ENCODE measurements around the gene DAP.

The DAP gene

GRCh38 chr5:10761933-10762775, 1.1 kb upstream of the DAP start:
- Histone ChIP-seq H3K4me3 (peak overlapping the region in 6 of 7 experiments; percentile 55 to 93 (median 64)), H3K27ac (peak overlapping the region; percentile 82 to 97 (median 93))

- H3K27ac ChIP-seq = peak overlapping the region; percentile 69 to 97 (median 92)
- H3K4me3 ChIP-seq = peak overlapping the region; percentile 55 to 93 (median 69)
Observed at GRCh38 chr5:10760921-10761184, 181 bp downstream of the DAP start.

DNA sequence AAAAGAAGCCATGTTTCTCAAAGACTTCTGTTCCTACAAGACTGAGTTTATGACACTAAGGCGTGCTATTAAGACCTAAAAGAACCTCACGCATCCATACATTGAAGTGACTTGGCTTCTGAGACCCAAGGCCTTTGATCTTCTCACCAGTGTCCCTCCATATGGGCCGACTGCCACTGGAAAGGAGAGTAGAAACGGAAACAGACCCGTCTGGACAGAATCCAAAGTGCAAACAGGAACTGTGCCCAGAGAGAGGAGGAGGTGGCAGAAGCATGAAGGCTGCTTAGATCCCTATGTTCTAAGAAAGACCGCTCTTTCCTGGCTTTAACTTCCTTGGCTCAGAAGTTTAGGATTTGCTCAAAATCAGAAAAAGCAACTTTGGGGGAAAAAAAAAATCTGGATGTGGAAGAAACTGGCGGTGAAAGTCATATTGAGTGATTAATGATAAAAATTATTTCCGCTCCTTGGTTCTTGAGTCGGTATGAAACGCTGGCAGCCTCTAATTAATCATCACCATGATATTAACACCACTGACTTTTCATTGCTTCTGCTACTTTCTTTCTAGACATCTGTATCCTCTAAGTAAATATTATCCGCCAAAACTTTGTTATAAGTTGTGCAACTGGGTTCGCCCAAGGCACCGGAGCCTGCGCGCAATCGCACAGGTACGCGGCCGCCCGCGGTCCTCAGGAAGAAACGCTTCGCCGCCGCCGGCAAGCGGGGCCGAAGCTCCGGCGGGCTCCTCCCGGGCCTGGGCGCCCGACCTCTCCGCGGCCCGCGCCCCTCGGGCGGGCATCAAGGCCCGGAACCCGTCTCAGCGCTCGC, 726 bp downstream of the DAP start:
- Histone ChIP-seq H3K4me3 (peak overlapping the region; percentile 55 to 93 (median 69)), H3K27ac (peak overlapping the region; percentile 69 to 97 (median 92))

GRCh38 chr5:10759111-10759510, 1.9 kb downstream of the DAP start:
- H3K4me3 ChIP-seq = no peak overlapping the region
- no peak overlapping the region for H3K27ac ChIP-seq

- Histone ChIP-seq H3K4me3 (no peak overlapping the region), H3K27ac (no peak overlapping the region)
Observed at GRCh38 chr5:10757922-10758555, 3.0 kb downstream of the DAP start.

- no peak overlapping the region for H3K4me3 ChIP-seq
- peak overlapping the region in 1 of 21 experiments; percentile 39 for H3K27ac ChIP-seq
Observed at GRCh38 chr5:10757043-10757442, 4.0 kb downstream of the DAP start.

DNA sequence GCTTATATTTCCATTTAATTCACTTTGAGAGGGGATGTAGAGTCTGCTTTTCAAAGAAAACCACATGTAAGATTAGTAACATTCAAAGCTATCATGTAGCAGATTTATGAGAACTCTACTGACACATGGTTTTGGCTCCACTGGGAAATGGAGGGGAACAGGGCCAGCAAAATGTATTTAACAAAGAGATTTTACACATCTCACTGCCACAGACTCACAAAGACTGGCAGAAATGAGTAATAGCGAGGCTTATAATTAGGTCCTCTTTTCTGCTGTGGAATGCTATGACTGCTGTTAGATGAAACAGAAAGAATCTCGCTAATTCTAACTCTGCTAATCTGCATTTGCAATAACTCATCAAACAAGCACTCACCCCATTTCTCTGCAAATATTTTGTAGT, 4.5 kb downstream of the DAP start:
- no peak overlapping the region for H3K4me3 ChIP-seq
- H3K27ac ChIP-seq = peak overlapping the region in 1 of 21 experiments; percentile 39

GRCh38 chr5:10753178-10753577, 7.9 kb downstream of the DAP start:
- Histone ChIP-seq H3K27ac (no peak overlapping the region), H3K4me3 (no peak overlapping the region)

DNA sequence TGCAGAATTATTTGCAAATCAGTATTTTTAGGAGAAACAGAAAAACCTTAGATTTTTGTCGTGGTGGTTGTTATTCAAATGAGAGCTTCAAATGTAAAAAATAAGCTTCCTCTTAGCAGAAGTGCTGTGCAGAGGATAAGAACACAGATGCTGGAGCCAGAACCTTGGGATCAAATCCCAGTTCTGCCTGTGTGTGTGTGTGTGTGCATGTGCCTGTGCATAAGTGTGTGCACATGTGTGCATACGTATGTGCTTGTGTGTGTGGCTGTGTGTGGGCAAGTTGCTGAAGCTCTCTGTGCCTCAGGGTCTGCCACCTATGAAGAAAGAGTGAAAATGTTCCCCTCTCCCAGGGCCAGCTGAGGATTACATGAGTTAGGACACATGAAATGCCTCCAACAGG, 8.6 kb downstream of the DAP start:
- no peak overlapping the region for H3K27ac ChIP-seq

GRCh38 chr5:10750909-10751308, 10.1 kb downstream of the DAP start:
- Histone ChIP-seq H3K4me3 (no peak overlapping the region), H3K27ac (no peak overlapping the region)

More for the DNA sequence above, 8.6 kb downstream of the DAP start:
- no peak overlapping the region for H3K4me3 ChIP-seq

DNA sequence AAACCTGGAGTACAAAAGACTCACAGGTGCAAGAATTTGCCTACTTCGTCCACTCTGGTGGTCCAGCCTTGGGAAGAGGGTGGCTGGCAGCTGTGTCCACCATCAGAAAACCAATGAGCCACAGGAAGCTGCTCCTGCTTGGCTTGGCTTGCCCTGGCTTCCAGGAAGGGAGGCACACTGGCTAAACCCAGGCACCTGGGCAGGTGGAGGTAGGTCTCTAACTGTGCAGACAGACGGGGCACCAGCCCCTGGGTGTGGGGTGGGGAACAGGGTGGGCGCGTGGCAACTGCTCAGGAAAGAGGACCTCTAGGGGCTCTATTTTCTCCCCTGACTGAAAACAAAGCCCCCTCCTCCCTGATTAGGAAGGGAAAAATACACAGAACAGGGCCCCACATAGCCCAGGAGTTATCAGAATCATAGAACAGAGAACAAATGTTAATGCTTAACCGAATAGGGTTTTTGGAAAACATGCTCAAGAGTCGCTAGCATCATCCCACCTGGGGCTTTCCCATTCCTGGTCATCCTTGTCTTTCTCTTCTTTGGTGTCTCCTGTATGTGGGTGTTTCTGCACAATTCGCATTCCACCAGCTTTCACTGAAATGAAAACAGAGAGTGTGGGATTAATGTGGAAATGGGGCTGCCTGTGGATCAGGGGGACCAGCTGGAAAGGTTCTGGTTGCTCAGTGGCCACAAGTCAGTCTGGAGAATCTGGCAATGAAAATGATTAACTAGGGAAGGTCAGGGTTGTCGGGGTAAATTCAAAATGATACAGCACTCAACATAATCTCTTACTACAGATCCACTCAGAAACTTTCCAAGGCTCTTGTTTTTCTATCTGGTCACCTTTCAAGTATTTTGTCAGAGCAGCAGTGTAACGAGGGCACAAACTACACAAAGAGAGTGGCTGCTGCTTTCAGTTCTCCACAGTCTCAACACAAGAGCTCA, 13.1 kb downstream of the DAP start:
- H3K27ac ChIP-seq = no peak overlapping the region
- H3K4me3 ChIP-seq = no peak overlapping the region

DNA sequence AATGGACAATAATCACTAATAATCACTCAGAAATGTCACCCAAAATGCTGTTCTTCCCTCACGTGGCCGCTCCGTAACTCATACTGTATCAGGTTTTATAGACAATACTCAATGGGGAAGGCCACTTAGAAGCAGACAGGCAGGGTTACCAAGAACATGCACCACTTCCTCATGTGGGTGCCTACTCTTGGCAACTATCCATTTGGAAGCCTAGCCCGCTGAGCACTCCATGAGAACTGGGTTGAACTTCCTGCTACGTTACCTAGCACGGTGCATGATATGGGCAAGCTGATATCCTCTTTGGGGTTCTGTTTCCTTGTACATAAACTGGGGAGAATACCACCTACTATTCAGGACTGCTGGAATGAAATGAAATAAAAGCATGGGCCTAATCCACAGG, 14.3 kb downstream of the DAP start:
- H3K27ac ChIP-seq = peak overlapping the region in 2 of 21 experiments; percentile 4 to 27
- no peak overlapping the region for H3K4me3 ChIP-seq

- Histone ChIP-seq H3K27ac (peak overlapping the region in 3 of 21 experiments; percentile 1 to 5 (median 4)), H3K4me3 (no peak overlapping the region)
Observed at GRCh38 chr5:10745133-10745532, 15.9 kb downstream of the DAP start.

GRCh38 chr5:10744681-10745080, 16.4 kb downstream of the DAP start:
- H3K27ac ChIP-seq = peak overlapping the region in 5 of 21 experiments; percentile 4 to 56 (median 28)

GRCh38 chr5:10743951-10744350, 17.1 kb downstream of the DAP start:
- Histone ChIP-seq H3K4me3 (no peak overlapping the region), H3K27ac (peak overlapping the region in 2 of 21 experiments; percentile 32 to 56)

More at GRCh38 chr5:10744681-10745080, 16.4 kb downstream of the DAP start:
- H3K4me3 ChIP-seq = no peak overlapping the region

- H3K4me3 ChIP-seq = no peak overlapping the region
- peak overlapping the region in 1 of 21 experiments; percentile 42 for H3K27ac ChIP-seq
Observed at GRCh38 chr5:10743526-10743925, 17.5 kb downstream of the DAP start.

DNA sequence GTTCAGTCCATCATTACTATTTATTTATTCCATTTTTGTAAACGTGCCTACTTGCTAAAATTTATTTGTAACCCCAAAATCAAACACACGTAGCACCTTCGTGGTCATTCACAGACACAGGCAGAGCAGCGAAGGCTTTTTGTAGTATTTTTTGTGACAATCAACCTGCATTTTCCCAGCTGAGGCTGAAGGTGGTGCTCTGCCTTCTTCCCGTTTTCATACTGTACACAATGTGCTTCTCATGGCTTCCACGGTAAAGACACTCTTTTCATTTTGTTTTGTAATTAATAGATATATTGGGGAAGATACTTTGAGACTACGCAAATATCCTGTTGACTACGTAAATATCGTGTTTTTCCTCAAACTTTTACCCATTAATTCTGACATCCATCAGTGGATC, 19.4 kb downstream of the DAP start:
- no peak overlapping the region for H3K4me3 ChIP-seq
- no peak overlapping the region for H3K27ac ChIP-seq

DNA sequence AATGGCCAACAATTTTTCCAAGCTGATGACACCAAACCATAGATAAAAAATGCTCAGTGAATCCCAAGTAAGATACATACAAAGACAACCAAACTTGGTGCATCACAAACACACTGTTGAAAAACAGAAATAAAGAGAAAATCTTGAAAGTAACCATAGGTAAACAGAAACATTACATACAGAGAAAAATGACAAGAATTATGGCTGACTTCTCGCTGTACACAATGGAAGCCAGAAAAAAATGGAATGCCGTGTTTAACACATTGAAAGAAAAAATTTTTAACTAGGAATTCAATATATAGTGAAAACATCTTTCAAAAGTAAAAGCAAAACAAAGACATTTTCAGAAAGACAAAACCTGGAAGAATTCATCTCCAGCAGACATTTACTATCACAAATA, 20.6 kb downstream of the DAP start:
- H3K4me3 ChIP-seq = no peak overlapping the region
- no peak overlapping the region for H3K27ac ChIP-seq

DNA sequence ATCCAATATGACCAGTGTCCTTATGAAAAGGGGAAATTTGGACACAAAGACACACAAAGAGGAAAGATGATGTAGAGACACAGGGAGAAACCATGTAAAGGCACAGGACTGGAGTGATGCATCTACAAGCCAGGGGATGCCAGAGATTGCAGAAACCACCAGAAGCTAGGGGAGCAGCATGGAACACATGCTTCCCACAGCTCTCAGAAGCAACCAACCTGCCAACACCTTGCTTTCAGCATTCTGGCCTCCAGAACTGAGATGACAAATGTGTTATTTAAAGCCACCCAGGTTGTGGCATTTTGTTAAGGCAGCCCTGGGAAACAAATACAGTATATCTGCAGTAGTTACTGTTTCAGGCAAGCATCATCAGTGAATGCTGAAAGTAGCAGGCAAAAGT, 23.2 kb downstream of the DAP start:
- Histone ChIP-seq H3K27ac (no peak overlapping the region), H3K4me3 (no peak overlapping the region)
